Activated CD4-positive, CD25-positive, alpha-beta regulatory T cell treated with anti-CD3 and anti-CD28 coated beads, Interleukin-2, amount 50 U/mL, for 24 hours (primary cell): ENCODE results near the gene TBC1D5.
"Not testable (repeated sequence)": the region's sequence is repeated elsewhere in the genome, so short reads cannot be mapped to it uniquely, and the experiment has no call there.

Experiments used
- ATAC-seq, 2 donors: fragments of 150-1000 bp; cut with Tn5 transposase; one replicate each; pipeline ENCODE4 v1.10.0; 2021; ENCODE audit warnings: mild to moderate bottlenecking in 1 of 2, moderate library complexity in 1 of 2

The TBC1D5 gene

DNA sequence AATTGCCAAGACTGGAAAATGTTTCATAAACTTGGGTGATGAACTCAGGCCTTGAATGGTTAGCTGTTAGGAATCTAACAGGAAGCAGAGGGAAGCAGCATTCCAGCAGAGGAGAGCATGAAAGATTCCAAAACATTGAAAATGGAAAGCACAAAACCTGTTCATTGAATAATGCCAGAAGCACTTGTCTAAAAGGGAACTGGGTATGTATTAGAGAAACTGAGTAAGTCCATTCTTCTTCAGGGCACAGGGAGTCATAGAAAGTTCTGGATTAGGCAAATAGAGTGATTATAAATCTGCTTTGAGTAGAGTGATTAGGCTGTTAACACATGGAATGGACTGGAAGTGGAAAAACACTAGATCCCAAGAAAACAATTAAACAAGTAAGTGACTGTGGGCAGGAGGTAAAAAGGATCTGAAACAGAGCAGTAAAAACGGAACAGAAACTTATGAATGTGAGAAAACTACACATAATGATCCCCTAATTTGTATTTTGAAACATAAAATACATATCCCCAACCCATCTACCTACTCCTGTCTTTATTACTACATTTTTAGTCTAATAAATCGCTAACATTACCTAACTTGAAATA is 343.4 kb downstream of the TBC1D5 start:
- no peak for ATAC-seq

- no peak for ATAC-seq
Measured at GRCh38 chr3:17396036-17396435, 346.4 kb downstream of the TBC1D5 start.

DNA sequence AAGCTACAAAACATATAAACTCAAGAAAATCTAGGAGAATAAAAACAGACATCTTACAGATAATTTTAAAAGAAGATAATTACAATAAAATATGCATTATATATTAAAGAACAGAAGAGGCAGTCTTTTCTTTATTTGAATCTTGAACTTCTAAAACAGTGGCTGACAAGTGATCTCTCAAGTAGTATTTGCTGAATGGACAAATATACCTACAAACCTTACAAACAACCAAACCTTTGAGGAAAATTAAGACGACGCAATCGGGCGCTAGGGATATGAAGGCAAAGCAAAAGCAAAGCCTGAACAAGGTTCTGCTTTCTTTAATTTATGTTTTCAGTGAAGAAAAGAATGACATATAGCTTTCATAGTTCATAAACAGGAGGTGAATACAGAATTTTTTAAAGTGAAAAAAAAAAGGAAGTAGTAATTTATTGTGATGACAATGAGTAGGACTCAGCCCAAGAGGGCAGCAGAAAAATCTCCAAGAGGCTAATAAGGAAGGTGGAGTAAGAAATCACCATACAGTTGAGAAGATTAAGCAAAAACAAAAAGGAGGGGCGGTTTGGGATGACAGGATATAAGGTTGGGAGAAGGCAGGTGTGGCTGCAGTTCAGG is 347.8 kb downstream of the TBC1D5 start:
- ATAC-seq, result no peak

- ATAC-seq, result not testable (repeated sequence)
Measured at GRCh38 chr3:17392516-17392915, 349.9 kb downstream of the TBC1D5 start.

DNA sequence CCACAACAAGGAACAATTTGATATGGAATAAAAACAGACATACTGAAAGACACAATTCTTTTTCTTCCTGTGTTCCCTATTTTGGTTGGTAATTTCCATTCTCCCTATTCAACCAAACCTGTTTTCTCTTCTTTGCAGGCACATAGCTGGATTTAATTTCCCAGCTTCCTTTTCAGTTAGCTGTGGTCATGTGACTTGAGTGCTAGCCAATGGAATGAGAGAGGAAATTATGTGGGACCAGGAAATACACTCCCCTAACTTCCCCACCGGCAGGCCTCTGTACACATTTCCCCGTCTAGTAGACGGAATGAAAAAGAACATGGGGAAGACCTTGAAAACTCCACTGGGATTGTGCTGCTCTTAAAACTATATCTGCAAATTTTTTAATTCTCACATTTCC is 351.6 kb downstream of the TBC1D5 start:
- no peak for ATAC-seq

- ATAC-seq, result no peak
Measured at GRCh38 chr3:17387108-17387507, 355.3 kb downstream of the TBC1D5 start.

DNA sequence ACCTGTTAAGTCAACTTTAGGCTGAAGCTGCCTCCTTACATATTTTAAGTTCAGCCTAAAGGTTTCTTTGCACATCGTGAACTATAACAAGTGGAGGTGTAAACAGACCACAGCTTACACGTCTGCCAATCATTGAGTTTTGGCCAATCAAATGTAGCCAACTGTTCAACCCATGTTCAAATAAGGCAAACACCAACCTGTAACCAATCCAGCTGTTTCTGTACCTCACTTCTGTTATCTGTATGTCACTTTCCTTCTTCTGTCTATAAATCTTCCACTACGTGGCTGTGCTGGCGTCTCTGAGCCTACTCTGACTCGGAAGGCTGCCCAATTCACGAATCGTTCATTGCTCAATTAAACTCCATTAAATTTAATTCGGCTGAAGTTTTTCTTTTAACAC is 356.0 kb downstream of the TBC1D5 start:
- ATAC-seq, result no peak

DNA sequence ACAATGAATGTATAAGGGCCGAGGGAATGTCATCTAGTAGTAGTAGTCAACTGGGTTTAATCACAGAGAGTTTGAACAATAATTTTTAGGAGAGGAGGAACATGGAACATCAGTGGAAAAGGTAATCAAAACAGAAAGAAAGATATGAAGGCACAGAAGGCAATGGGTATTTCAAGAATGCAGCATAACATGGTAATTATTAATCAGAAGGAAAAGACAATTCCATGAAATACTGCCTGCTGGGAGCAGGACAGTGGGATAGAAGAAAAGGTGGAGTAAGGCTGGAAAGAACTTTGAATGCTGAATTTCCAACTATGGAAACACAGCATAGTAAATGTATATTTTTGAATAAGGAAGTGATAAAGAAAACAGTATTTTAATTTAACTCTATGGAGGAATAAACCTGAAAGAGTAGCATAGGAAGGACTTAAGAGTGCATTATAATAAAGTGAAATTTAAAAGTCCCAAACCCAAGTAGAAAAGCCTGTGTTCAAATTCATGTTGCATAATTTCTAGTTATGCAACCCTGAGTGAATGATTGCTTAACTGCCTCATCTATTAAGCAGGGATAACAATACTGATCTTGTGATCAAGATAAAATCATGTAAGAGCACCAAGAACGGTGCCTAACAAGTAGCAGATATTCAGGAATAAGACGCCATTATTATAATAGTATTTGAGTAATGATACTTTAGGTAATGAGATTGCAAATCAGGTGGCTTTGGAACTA is 357.7 kb downstream of the TBC1D5 start:
- no peak for ATAC-seq

- no peak for ATAC-seq
Measured at GRCh38 chr3:17373304-17373703, 369.1 kb downstream of the TBC1D5 start.

DNA sequence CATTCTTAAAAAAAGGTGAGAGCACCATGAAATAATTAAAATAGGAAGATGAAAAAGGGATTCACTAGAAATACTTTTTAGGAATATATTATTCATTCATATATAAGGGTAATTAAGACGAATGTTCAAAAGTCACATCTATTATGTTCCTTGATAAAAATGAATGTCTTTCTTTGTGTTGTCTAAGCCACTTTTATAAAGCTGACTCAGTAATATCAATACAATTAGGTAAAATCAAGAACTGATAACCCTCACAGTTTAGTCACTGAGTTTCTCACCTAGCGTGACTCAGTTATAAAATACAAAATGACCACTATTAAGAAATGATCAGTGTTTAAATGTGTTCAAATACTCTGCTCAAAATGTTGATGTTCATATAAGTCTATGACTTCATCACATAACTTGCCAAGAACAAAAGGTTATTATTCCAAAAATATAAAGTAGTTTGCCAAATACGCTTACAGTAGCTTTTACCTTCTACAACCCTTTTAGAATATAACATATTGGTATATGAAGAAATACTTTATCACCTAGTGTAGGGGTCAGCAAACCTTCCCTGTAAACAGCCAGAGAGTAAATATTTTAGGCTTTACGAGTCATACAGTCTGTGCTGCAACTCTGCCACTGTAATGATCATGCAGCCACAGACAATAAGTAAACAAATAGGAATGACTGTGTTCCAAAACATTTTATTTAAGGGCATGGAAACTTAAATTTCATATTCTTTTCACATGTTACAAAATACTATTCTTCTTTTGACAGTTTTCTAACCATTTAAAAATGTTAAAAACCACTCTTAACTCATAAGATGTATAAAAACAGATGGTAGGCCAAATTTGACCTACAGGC is 369.8 kb downstream of the TBC1D5 start:
- no peak for ATAC-seq

- no peak for ATAC-seq
Measured at GRCh38 chr3:17369973-17370372, 372.5 kb downstream of the TBC1D5 start.

- ATAC-seq, result no peak
Measured at GRCh38 chr3:17367171-17367570, 375.3 kb downstream of the TBC1D5 start.

DNA sequence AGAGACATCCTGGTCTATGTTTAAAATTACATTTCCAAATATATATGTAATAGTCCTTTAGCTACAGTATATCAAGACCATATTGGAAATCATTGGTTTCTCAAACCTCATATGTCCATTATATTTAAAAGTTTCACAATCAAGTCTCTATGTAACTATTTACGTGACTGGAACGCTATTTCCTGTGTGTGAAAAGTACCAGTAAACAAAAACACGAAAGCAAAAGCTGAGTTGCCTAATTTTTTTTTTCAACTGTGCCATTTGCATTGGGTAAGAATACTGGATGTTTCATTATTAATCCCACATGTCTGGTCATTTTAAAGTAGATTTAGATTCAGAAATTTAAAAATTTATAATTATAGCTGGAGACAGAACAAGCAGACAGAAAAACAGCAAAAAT is 381.4 kb downstream of the TBC1D5 start:
- no peak for ATAC-seq

DNA sequence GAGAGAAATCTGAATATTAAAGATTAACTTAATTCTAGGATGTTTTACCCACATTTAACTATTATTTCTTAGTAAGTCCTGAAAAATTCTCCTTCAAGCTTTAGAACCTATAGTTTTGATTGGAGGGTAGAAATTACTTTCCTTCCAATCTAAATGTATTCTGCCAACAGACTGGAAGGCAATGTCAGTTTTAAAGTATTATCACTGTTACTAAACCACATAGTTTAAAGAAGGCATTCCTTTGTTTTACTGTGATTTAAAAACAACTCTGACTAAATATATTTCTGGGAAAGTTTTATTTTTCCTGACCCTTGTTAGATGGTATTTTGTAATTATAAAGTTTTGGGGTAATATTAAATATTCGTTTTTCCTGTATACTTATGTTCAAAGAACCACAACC is 382.5 kb downstream of the TBC1D5 start:
- ATAC-seq, result no peak

DNA sequence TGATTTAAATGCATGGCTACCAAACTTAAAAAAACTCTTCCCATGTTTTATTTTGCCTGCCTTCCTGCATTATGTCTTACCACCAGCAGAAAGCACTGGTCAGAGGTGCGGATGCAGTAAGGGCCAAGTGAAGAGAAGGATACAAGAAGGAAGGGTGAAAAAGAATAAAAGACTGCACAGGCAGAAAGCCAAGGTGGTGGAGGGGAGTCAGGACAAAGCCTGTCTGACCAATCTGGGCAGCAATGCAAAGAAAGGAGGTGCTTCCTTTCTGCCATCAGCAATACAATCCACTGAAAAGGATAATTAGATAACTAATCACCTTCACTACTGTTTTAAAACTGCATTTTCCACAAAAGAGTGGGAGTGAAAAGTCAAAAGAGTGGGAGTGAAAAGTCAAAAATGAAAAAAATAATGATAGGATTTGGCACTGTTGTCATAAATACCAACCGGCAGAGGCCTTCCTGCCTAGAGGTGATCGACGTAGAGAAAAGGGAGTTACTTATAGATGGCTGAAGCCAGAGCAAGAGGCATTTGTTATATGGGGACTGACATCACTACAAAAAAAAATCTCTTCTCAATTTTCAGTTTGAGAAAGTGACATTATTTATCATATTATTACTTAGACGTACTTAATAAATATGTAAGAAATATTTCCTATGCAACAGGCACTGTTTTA is 385.3 kb downstream of the TBC1D5 start:
- no peak for ATAC-seq

DNA sequence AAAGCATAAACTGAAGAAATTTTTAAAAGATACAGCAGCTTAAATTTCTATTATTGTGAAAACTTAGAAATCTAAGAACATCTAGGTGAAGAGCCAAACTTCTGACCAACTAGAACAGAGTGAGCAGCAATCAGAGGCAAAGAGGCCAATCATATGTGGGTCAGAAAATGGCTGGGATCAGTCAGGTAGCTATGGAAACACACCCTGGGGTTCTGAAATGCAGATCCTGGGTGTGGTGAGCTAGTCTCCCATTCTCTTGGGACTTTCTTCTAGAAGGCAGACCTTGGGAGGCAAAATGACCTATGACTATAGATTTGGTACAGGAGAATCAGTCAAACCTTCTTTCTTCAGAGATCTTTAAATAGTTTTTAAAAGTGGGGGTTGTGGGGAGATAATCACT is 385.8 kb downstream of the TBC1D5 start:
- ATAC-seq, result no peak

DNA sequence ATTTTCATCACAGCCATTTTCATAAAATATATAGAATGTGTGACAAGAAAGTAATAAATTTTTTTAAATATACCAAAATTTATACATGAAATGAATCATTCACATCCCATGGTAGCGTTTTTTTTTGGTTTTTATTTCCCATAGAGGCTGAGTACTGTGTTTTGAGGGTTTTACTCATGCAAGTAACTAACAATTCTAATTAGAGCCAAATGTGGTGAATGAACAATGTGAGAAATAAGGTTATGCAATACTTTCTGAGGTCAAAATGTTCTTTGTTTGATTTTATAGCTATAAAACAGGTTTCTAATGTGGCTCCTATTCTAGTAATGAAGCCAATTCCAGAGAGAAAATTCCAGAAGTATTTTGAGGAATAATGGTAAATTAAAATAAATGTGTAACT is 386.8 kb downstream of the TBC1D5 start:
- no peak for ATAC-seq

DNA sequence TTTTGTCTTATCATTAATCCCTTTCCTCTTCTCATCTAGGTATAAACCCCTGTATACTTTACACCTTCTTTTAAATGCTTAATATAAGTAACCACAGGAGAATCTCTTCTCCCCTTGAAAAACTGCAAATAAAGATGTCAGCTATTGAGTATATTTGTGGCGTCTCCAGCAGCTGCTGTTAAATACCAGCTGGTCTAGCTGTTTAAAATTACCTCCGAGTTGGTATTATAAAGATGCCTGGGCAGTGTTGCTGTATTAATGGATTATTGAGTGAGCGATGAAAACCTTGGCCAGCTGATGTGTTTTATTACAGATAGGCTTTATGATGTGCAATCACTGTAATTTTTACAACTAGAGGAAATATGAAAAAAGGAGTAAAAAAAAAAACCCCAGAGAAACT is 388.1 kb downstream of the TBC1D5 start:
- no peak for ATAC-seq

GRCh38 chr3:17352620-17353019 is 389.8 kb downstream of the TBC1D5 start:
- no peak for ATAC-seq

- ATAC-seq, result not testable (repeated sequence)
Measured at GRCh38 chr3:17351193-17351592, 391.2 kb downstream of the TBC1D5 start.

GRCh38 chr3:17349093-17349492 is 393.3 kb downstream of the TBC1D5 start:
- ATAC-seq, result no peak

DNA sequence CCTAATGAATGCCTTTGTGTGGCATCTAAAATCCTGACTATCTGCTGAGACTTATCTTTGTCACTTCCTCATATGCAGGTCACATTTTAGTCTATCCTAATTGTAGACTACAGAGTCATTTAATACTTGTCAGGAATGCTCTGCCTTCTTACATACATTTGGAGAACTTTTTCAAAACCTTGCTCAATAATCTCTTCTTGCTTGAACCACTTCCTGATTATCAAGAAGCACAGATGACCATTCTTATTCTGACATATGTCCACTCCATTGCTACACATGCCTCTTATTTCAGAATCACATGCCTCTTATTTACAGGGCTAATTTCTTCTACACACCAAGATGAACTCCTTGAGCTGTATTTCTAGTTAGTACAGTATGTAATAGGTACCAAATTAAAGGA is 400.3 kb downstream of the TBC1D5 start:
- no peak for ATAC-seq

DNA sequence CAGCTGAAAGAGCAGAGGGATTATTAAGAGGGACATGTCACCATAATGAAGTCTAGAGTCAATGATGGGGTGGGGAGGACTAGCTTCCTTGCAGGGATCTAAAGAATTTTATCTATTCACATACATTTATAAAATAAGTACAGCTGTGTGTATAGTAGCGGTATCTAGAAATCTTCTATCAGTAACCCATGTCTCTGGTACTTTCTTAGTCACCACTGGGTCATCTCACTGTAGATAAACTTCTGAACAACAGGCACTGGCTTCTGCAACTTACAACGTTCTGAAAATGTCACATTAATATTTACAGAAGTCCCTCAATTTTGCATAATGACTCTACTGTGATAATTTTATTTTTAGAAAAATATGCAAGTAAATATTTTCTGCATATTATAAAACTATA is 401.7 kb downstream of the TBC1D5 start:
- no peak for ATAC-seq
